Chondrocyte (in vitro differentiated cells): Measurements from ENCODE around the gene SPTLC2. TPM values are rescaled to one million over a fixed set of nuclear protein-coding genes. Genes with fewer than 3 reads are reported as not detected.

Experiments
- DNase-seq: peaks from one replicate; pipeline ENCODE4 v3.0.0; 2021; ENCODE audit warnings: mixed read lengths, low spot score
- H3K27ac Mint-ChIP-seq: one replicate; pipeline ENCODE4 v1.8.0; 2021; ENCODE audit warnings: mild to moderate bottlenecking, moderate library complexity, mixed read lengths; ENCODE audit not compliant: unreplicated experiment
- H3K27me3 Mint-ChIP-seq: 2 replicates; pipeline ENCODE4 v1.8.0; 2021; ENCODE audit warnings: low read depth, mixed read lengths
- H3K36me3 Mint-ChIP-seq: 2 replicates; pipeline ENCODE4 v1.8.0; 2021; ENCODE audit warnings: low read depth, mixed read lengths
- H3K4me1 Mint-ChIP-seq: 2 replicates; pipeline ENCODE4 v1.8.0; 2021; ENCODE audit warnings: low read depth, mild to moderate bottlenecking, mixed read lengths
- H3K4me3 Mint-ChIP-seq: one replicate; pipeline ENCODE4 v1.8.0; 2021; ENCODE audit warnings: mild to moderate bottlenecking, moderate library complexity, mixed read lengths; ENCODE audit not compliant: unreplicated experiment
- H3K9me3 Mint-ChIP-seq: 2 replicates; pipeline ENCODE4 v1.8.0; 2021; ENCODE audit warnings: low read depth, mixed read lengths
- total RNA-seq: library from RNA; stranded (reverse); gene quantifications from 3 replicates; pipeline ENCODE4 v1.2.1, GENCODE V29; 2021
- TF ChIP-seq, protein P1 (sequence below): fragments of 200-600 bp; sonication (generic); IDR thresholded peaks from 2 replicates; pipeline ENCODE4 v1.5.0; 2021; ENCODE audit warnings: antibody characterized with exemption, mild to moderate bottlenecking, moderate library complexity

SPTLC2 gene
- total RNA-seq, 1 donor from 2014 or later, result 29.1 TPM

DNA sequence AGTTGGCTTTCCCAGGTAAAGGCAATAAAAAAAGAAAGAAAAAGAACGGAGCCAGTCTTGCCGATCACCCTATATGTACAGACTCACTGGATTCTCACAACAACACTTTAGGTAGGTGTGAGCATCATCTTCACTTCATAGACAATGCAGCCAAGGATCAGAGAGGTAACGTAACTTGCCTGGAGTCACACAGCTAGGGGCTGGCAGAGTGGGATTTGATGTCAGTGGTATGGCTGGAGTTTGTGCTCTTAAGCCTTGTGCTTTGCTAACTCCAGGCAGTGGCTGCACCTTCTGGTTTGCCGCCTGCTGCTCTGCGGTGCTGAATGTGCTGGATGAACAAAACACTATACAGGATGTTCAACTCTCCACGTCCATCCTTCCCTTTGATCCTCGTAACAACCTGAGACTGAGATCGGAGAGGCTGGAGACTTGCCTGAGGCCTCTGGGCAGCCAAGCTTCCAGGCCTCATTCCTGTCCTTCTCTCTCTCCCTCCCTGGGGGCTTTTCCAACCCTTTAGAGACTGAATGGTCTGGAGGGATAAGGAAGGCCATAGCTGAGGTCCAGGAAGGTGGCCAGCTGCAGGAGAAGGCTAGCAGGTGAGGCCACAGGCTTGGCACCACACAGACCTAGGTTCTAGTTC lies 126.0 kb downstream of the SPTLC2 start:
- Mint-ChIP-seq H3K4me1 (no peaks in the 10 kb centered on the region), H3K9me3 (no peaks in the 10 kb centered on the region), H3K27ac (no peak overlapping the region), H3K4me3 (no peak overlapping the region), H3K27me3 (no peaks in the 10 kb centered on the region), H3K36me3 (no peaks in the 10 kb centered on the region)
- TF ChIP-seq, protein P1, sequence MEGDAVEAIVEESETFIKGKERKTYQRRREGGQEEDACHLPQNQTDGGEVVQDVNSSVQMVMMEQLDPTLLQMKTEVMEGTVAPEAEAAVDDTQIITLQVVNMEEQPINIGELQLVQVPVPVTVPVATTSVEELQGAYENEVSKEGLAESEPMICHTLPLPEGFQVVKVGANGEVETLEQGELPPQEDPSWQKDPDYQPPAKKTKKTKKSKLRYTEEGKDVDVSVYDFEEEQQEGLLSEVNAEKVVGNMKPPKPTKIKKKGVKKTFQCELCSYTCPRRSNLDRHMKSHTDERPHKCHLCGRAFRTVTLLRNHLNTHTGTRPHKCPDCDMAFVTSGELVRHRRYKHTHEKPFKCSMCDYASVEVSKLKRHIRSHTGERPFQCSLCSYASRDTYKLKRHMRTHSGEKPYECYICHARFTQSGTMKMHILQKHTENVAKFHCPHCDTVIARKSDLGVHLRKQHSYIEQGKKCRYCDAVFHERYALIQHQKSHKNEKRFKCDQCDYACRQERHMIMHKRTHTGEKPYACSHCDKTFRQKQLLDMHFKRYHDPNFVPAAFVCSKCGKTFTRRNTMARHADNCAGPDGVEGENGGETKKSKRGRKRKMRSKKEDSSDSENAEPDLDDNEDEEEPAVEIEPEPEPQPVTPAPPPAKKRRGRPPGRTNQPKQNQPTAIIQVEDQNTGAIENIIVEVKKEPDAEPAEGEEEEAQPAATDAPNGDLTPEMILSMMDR, result no peak
- DNase-seq, result no peak

DNA sequence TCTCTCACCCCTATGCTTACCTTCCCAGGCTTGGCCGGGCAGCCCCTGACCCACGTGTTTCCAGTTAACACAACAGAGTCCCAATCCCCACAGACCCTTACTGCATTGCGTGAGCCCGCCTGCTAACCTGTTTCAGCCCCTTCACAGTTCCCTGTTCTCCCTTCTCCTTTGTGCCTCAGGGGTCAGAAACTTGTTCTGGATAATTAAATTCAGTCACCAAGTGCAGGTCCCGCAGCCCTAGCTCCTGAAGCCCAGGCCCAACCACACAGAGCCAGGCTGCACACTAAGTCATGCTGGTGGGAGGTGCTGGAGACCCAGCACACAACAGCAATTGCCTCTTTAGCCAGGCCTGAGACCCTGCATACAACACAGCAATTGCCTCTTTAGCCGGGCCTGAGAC lies 127.4 kb downstream of the SPTLC2 start:
- H3K4me1 Mint-ChIP-seq, result no peaks in the 10 kb centered on the region
- TF ChIP-seq, protein P1, result no peak
- no peaks in the 10 kb centered on the region for H3K9me3 Mint-ChIP-seq
- no peaks in the 10 kb centered on the region for H3K36me3 Mint-ChIP-seq
- H3K27ac Mint-ChIP-seq, result no peak overlapping the region
- DNase-seq, result no peak
- no peak overlapping the region for H3K4me3 Mint-ChIP-seq
- no peaks in the 10 kb centered on the region for H3K27me3 Mint-ChIP-seq

DNA sequence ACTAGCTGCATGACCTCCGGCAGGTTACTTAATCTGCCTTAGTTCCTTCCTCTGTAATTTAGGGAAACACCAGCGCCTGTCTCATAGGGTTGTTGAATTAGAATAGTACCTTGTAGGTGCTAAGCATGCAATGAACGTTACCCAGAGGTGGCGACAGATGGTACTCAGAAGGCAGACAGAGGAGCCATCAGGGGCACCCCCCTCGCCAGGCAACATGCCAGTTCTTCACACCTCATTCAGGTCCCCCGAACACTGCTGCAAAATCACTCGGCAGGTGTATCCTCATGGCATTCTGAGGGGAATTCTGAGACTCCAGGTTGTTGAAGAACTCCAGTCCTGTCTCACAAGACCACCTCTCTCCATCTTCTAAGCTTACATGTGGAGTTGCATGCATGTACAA lies 127.9 kb downstream of the SPTLC2 start:
- H3K36me3 Mint-ChIP-seq, result no peaks in the 10 kb centered on the region
- TF ChIP-seq, protein P1, result no peak
- no peak overlapping the region for H3K4me3 Mint-ChIP-seq
- DNase-seq, result no peak
- no peak overlapping the region for H3K27ac Mint-ChIP-seq
- H3K4me1 Mint-ChIP-seq, result no peaks in the 10 kb centered on the region
- H3K27me3 Mint-ChIP-seq, result no peaks in the 10 kb centered on the region
- H3K9me3 Mint-ChIP-seq, result no peaks in the 10 kb centered on the region

DNA sequence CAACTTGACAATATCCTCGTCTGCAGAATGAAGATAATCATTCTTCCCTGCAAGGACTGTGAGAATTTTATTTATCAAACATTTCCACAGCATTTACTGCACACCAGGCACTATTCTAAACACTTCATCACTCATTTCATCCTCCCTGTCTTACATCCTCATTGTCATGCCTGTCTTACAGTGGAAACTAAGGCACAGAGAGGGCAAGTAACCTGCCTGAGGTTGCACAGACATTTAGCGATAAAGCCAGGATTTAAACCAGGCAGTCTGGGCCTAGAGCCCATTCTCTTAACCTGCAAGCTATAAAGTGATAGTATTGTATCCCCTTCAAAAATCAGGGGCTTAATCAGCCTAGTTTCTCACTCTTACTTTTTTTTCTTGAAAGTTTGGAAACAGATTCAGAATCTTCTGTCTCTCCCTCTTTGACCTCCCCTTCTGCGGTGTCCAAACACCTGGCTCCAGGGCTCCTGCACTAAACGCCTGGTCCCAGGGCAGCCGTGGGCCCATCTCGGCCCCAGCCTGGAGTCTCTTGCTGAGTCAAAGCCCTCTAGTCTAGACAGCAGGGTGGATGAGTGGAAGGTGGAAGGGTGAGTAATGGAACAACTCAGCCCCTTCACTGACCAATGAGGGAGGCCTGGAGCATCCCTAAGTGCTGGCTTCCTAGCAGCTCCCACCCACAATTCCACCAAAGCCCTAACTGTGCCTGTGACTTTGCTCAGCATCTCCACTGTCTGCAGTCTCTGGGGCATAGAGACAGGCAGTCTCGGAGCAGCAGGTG lies 130.3 kb downstream of the SPTLC2 start:
- Mint-ChIP-seq H3K36me3 (no peaks in the 10 kb centered on the region), H3K4me3 (no peak overlapping the region), H3K27me3 (no peaks in the 10 kb centered on the region), H3K4me1 (no peaks in the 10 kb centered on the region), H3K9me3 (no peaks in the 10 kb centered on the region), H3K27ac (no peak overlapping the region)
- DNase-seq, result no peak
- TF ChIP-seq, protein P1, result no peak

DNA sequence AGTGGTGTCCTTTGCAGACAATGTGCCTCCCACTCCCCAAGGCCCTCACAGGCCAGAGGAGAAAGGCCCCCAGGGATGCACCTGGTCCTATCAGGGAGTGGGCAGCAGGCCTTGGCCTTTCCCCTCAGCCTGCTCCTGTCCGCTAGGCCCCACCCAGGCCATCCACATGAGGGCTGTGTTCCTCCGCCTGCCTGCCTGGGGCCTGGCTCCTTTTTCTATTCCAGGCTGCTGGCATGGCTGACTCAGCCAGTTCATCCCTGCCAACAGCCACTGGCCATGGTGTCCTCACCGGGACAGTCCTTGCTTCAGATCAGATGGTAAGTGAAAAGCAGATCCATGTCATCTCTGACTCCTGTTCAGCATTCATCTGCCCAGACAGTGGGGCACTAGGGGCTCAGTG lies 131.2 kb downstream of the SPTLC2 start:
- no peak overlapping the region for H3K27ac Mint-ChIP-seq
- TF ChIP-seq, protein P1, result no peak
- H3K27me3 Mint-ChIP-seq, result no peaks in the 10 kb centered on the region

More for the DNA sequence above, 131.2 kb downstream of the SPTLC2 start:
- H3K4me1 Mint-ChIP-seq, result no peaks in the 10 kb centered on the region
- H3K36me3 Mint-ChIP-seq, result no peaks in the 10 kb centered on the region
- H3K9me3 Mint-ChIP-seq, result no peaks in the 10 kb centered on the region
- DNase-seq, result no peak
- no peak overlapping the region for H3K4me3 Mint-ChIP-seq
